ENCODE results near the gene HIF1A.

DNA sequence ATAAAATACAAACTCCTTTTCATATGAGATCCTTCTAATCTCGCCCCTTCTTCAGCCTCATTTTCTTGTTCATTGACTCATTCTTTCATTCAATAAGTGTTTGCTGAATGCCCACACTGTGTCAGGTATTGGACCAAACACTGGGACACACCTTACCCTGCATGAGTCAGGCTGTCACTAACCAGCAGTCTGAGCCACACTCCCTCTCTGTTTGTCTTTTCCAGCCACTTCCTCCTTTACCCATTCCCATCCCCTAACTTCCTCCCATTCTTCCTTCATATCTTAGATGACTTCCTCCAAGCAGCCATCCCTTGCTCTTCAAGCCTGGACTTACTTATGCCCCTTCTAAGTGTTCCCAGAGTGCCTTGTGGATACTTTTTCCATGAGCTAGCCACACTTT lies 27.0 kb upstream of the HIF1A start:
- TF ChIP-seq, protein P1, sequence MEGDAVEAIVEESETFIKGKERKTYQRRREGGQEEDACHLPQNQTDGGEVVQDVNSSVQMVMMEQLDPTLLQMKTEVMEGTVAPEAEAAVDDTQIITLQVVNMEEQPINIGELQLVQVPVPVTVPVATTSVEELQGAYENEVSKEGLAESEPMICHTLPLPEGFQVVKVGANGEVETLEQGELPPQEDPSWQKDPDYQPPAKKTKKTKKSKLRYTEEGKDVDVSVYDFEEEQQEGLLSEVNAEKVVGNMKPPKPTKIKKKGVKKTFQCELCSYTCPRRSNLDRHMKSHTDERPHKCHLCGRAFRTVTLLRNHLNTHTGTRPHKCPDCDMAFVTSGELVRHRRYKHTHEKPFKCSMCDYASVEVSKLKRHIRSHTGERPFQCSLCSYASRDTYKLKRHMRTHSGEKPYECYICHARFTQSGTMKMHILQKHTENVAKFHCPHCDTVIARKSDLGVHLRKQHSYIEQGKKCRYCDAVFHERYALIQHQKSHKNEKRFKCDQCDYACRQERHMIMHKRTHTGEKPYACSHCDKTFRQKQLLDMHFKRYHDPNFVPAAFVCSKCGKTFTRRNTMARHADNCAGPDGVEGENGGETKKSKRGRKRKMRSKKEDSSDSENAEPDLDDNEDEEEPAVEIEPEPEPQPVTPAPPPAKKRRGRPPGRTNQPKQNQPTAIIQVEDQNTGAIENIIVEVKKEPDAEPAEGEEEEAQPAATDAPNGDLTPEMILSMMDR (IDR thresholded peaks at IDR 0.05 in 2 of 3, conservative IDR thresholded peaks at IDR 0.05 in 1 of 3; ENCODE audit: control insufficient read depth in 2 of 3, extremely low read depth in 1 of 3, insufficient read depth in 1 of 3, low read depth in 3 of 3, low read length in 3 of 3) = no peak
- TF ChIP-seq STAT3 (IDR thresholded peaks at IDR 0.05; ENCODE audit: low read depth, low read length) (no peak), EZH2 (IDR thresholded peaks at IDR 0.05; ENCODE audit: borderline replicate concordance, control insufficient read depth, low read depth, low read length) (no peak), CBX5 (IDR thresholded peaks at IDR 0.05; ENCODE audit: low read depth) (no peak), POLR2AphosphoS5 (IDR thresholded peaks at IDR 0.05; ENCODE audit: low read length) (no peak)
- TF ChIP-seq, protein P2, sequence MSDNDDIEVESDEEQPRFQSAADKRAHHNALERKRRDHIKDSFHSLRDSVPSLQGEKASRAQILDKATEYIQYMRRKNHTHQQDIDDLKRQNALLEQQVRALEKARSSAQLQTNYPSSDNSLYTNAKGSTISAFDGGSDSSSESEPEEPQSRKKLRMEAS (IDR thresholded peaks at IDR 0.05; ENCODE audit: low read depth, low read length) = no peak
- TF ChIP-seq, protein P3, sequence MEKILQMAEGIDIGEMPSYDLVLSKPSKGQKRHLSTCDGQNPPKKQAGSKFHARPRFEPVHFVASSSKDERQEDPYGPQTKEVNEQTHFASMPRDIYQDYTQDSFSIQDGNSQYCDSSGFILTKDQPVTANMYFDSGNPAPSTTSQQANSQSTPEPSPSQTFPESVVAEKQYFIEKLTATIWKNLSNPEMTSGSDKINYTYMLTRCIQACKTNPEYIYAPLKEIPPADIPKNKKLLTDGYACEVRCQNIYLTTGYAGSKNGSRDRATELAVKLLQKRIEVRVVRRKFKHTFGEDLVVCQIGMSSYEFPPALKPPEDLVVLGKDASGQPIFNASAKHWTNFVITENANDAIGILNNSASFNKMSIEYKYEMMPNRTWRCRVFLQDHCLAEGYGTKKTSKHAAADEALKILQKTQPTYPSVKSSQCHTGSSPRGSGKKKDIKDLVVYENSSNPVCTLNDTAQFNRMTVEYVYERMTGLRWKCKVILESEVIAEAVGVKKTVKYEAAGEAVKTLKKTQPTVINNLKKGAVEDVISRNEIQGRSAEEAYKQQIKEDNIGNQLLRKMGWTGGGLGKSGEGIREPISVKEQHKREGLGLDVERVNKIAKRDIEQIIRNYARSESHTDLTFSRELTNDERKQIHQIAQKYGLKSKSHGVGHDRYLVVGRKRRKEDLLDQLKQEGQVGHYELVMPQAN (conservative IDR thresholded peaks at IDR 0.05) = no peak
- TF ChIP-seq, protein P4, sequence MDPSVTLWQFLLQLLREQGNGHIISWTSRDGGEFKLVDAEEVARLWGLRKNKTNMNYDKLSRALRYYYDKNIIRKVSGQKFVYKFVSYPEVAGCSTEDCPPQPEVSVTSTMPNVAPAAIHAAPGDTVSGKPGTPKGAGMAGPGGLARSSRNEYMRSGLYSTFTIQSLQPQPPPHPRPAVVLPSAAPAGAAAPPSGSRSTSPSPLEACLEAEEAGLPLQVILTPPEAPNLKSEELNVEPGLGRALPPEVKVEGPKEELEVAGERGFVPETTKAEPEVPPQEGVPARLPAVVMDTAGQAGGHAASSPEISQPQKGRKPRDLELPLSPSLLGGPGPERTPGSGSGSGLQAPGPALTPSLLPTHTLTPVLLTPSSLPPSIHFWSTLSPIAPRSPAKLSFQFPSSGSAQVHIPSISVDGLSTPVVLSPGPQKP (IDR thresholded peaks at IDR 0.05; ENCODE audit: low read depth, low read length) = no peak

All from GM12878 (cell line).